GM19025 (cell line): ENCODE results near the gene AZIN2.
"Not testable (repeated sequence)": the region's sequence is repeated elsewhere in the genome, so short reads cannot be mapped to it uniquely, and the experiment has no call there.

Experiments
- ATAC-seq: cut with Tn5 transposase; IDR thresholded peaks from one replicate; pipeline ENCODE4 v1.9.1; 2021; ENCODE audit warnings: mild to moderate bottlenecking, low read depth, moderate library complexity; ENCODE audit not compliant: unreplicated experiment

AZIN2 gene

DNA sequence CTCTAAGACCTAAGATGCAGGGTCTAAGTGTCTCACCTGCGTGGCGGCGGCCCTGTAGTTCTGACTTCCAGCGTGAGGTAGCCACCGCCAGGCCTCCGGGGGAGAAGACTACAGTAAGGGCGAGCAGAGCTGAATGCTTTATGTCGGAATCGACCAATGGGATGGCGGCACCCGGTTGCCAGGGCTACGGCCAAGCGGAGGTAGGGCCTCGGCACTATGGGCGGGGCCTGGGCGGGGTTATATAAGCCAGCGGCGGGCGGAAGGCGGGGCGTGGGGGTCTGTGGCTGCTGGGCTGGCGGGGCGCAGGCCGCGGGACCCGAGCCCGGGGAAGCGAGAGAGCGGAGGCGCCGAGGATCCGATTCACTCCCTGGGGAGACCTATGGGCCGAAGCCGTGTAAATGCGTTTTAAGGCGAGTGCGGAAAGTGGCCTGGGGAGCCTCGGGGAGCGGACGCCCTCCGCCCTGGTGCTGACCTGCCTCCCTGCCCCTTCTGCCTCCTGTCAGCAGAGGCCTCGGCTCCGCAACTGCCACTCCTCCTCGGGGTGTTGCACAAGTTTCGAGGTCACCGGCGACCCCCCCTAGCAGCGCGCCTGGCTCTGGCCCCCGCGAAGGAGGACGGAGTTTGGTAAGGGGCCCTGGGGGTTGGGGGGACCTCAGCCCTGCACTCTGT lies at the start of gene AZIN2:
AZIN2 (plus strand) TSS at position 269 of the 669 bp plus-strand sequence. CDS start 1,097 bp downstream, outside the sequence.
- peak; percentile 96 for ATAC-seq

DNA sequence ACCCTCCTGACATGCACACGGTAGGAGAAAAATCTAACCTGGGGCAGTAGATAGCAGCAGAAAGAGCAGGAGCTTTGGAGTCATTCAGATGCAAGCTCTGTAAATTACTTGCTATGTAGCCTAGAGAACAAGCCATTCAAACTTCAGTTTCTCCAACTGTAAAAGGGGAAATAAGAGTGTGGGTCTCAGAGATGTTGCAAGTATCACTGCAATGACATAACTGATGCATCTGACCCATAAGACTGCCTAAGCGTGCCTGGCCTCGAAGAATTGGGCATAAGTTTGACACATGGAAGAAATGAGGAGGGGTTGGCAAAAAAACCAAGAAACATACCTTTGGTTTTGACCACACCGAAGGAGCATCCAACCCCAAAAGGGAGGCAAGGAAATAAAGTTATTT lies 49.4 kb upstream of the AZIN2 start:
- no peak for ATAC-seq

GRCh38 chr1:33032126-33032869 lies 48.7 kb upstream of the AZIN2 start:
- no peak for ATAC-seq

GRCh38 chr1:33036051-33036525 lies 44.9 kb upstream of the AZIN2 start:
- ATAC-seq = no peak

DNA sequence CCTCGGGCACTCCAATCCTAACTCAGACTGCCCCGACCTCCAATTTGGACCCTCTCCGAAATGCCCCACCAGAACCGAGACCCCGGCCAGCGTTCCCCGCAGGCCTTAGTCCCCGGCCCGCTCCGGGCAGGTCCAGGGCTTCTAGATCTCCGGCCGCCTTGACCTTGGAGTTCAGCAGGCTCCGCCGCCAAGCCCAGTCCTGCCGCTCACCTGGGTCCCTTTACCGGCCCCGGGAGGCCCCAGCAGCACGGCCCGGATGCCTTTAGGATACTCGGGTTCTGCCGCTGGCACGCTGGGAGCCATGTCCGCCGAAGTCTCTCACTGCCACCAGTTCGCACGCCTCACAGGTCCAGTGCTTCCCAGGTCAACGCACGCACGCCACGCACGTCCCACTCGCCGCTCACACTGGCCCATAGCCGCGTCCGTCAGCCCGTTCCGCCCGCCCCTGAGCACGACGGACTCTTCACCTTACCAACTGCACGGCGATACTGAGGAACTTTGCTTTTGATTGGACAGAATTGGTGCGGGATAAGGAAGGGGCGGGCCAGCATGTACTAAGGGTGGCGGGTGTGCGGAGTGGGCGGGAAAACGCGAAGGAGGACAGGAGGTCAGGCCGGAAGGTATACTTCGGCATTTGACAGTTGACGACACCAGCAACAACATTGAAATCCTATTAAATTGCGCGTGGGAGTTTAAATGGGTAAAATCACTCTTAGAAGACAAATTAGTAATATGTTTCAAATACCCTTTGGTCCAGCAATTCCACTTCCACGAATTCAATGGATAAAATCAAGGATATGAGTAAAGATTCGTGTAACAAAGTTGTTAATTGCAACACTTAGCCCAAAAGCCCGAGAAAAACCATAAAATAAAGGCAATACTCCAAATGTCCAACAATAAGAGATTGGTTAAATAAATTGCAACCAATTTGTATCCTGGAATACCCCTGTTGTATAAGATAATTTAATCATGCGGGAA lies 44.1 kb upstream of the AZIN2 start, which contains the start of gene AK2:
AK2 (minus strand) TSS at position 358 of the 978 bp plus-strand sequence; CDS start at position 303, 55 bp downstream.
- ATAC-seq = peak; percentile 98

GRCh38 chr1:33039840-33040239 lies 41.1 kb upstream of the AZIN2 start:
- ATAC-seq = no peak

DNA sequence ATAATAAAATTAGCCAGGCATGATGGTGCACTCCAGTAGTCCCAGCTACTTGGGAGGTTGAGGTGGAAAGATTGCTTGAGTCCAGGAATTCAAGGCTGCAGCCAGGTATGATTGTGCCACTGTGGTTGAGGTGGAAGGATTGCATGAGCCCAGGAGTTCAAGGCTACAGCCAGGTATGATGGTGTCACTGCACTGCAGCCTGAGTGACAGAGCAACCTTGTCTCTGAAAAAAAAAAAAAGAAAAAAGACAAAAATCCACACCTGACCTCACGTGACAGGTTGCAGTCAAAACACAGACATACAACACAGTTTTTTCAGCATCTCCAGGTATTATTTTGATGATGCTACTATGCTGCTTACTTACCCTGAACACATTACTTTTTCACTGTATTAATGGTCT lies 39.9 kb upstream of the AZIN2 start:
- ATAC-seq = no peak

DNA sequence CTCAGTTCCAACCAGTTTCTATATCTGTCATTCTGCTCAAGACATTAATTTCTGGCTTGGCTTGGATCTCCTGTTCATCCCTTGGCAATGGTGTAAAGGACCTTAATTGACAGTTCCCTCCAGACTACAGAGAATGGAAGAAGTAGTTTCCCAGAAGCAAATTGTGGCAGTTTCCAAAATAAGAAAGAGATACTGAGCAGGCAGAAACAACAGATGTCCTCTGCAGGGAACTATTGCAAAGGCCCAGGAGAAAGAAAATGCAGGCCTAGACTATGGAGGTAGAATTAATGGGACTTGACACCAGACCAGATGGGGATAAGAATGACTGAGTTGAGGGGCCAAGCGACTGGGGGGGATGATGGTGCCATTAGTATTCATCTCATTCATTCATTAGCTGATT lies 38.1 kb upstream of the AZIN2 start:
- no peak for ATAC-seq

GRCh38 chr1:33043267-33044092 lies 37.5 kb upstream of the AZIN2 start:
- no peak for ATAC-seq

- no peak for ATAC-seq
These were observed 35.7 kb upstream of the AZIN2 start for GRCh38 chr1:33045246-33045645.

DNA sequence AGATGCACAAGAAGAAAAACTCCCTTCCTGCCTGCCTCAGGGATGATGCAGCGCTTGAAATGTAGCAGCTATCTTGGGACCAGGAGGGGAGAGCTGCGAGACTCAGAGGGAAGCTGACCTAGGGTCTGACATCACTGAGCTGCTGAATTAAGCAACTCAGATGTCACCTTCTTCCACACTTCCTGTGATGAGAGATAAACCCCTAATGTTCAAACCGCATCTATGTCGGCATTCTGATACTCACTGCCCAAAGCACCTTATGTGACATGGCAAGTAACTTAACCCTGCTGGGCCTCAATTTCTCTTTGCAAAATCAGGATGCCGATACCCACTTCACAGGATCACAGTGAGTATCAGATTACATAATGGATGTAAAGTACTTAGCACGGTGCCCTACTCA lies 35.1 kb upstream of the AZIN2 start:
- no peak for ATAC-seq

GRCh38 chr1:33046234-33046633 lies 34.7 kb upstream of the AZIN2 start:
- ATAC-seq = not testable (repeated sequence)

GRCh38 chr1:33047290-33047689 lies 33.7 kb upstream of the AZIN2 start:
- ATAC-seq = no peak

GRCh38 chr1:33047839-33048305 lies 33.1 kb upstream of the AZIN2 start:
- ATAC-seq = no peak

DNA sequence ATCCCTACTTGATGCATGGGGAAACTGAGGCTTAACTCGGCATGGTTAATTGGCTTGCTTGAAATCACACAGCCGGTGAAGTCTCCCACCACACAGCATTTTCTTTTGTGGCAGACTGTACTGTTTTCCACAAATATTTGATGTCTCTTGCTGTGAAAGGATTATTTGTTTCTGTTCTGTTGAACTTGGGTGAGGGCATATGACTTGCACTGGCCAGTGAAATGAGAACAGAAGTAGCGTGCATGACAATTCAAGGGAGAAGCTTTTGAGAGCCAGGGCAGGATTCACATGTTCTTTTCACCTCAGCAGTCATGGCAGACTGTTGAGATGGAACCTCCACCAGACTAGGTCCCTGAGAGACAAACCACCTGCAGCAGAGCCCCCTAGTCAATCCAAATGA lies 32.5 kb upstream of the AZIN2 start:
- ATAC-seq = no peak

GRCh38 chr1:33049371-33049770 lies 31.6 kb upstream of the AZIN2 start:
- no peak for ATAC-seq

DNA sequence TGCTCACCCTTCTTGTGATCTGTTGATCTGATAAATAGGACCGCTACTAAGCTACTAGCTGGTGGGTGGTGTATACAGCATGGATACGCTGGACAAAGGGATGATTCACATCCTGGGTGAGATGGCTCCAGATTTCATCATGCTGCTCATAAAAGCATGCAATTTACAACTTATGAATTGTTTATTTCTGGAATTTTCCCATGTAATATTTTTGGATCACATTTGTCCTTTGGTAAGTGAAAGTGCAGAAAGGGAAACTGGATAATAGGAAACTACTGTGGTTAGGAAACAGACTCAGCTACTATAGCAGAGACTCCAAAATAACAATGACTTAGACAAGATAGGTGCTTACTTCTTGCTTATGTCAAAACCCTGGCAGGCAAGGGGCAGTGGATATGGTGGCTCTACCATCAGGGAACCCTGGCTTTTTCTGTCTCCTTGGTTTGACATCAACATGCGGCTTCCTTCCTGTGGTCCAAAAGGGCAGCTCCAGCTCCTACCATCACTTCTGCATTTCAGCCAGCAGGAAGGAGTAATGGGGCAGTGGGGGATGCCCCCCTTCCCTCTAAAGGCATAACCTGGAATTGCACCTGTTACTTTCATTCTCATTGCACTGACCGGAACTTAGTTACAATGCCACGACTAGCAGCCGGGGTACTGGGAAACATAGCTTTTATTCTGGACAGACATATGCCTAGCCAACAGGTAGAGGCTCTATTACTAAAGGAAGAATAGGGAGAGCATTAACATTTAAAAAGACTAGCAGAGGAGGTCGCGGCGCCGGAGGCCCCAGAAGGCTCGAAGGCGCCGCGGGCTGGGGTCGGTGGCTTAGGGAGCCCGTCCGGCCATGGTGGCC lies 30.5 kb upstream of the AZIN2 start:
- no peak for ATAC-seq

GRCh38 chr1:33055210-33056008 lies 25.5 kb upstream of the AZIN2 start:
- no peak for ATAC-seq
